ENCODE results near the gene E4F1. TPM values are rescaled to one million over a fixed set of nuclear protein-coding genes. Genes with fewer than 3 reads are reported as not detected.

E4F1 gene
- total RNA-seq, 2 experiments from 2014 or later, result 21.2 to 21.7 TPM

- Mint-ChIP-seq H3K36me3 (ENCODE audit: low read depth) (peaks cover 16% of the 10 kb centered on the region), H3K27ac (no peak overlapping the region), H3K4me1 (ENCODE audit: low read depth) (peaks cover 19% of the 10 kb centered on the region), H3K9me3 (no peaks in the 10 kb centered on the region), H3K4me3 (no peak overlapping the region), H3K27me3 (ENCODE audit: low read depth) (no peaks in the 10 kb centered on the region)
- no peak for DNase-seq
- intact Hi-C loops (cut with micrococcal nuclease), result no loop called here
- CTCF ChIA-PET, result no interaction called here
Observed at GRCh38 chr16:2229091-2229490, 5.7 kb downstream of the E4F1 start.

- intact Hi-C loops (cut with micrococcal nuclease), result no loop called here
- no peak overlapping the region for H3K4me3 Mint-ChIP-seq
- no peak for DNase-seq
- H3K27ac Mint-ChIP-seq, result no peak overlapping the region
- H3K36me3 Mint-ChIP-seq (ENCODE audit: low read depth), result peaks cover 17% of the 10 kb centered on the region
- H3K4me1 Mint-ChIP-seq (ENCODE audit: low read depth), result peaks cover 13% of the 10 kb centered on the region
- no peaks in the 10 kb centered on the region for H3K9me3 Mint-ChIP-seq
- CTCF ChIA-PET, result no interaction called here
- H3K27me3 Mint-ChIP-seq (ENCODE audit: low read depth), result no peaks in the 10 kb centered on the region
Observed at GRCh38 chr16:2229632-2230250, 6.3 kb downstream of the E4F1 start.

GRCh38 chr16:2230376-2230775 is 7.0 kb downstream of the E4F1 start:
- peaks cover 19% of the 10 kb centered on the region for H3K36me3 Mint-ChIP-seq (ENCODE audit: low read depth)
- no peaks in the 10 kb centered on the region for H3K27me3 Mint-ChIP-seq (ENCODE audit: low read depth)
- no peak overlapping the region for H3K4me3 Mint-ChIP-seq

GRCh38 chr16:2231016-2231931 is 7.9 kb downstream of the E4F1 start:
- Mint-ChIP-seq H3K4me1 (ENCODE audit: low read depth) (peaks cover 3% of the 10 kb centered on the region), H3K27ac (no peak overlapping the region), H3K27me3 (ENCODE audit: low read depth) (no peaks in the 10 kb centered on the region), H3K9me3 (no peaks in the 10 kb centered on the region), H3K4me3 (no peak overlapping the region), H3K36me3 (ENCODE audit: low read depth) (peaks cover 22% of the 10 kb centered on the region)
- DNase-seq, result no peak
- intact Hi-C loops (cut with micrococcal nuclease), result no loop called here
- CTCF ChIA-PET, result no interaction called here

More at GRCh38 chr16:2230376-2230775, 7.0 kb downstream of the E4F1 start:
- no peak overlapping the region for H3K27ac Mint-ChIP-seq
- intact Hi-C loops (cut with micrococcal nuclease), result no loop called here
- DNase-seq, result no peak
- CTCF ChIA-PET, result no interaction called here
- H3K4me1 Mint-ChIP-seq (ENCODE audit: low read depth), result peaks cover 8% of the 10 kb centered on the region
- no peaks in the 10 kb centered on the region for H3K9me3 Mint-ChIP-seq

GRCh38 chr16:2232094-2232990 is 9.0 kb downstream of the E4F1 start:
- no peaks in the 10 kb centered on the region for H3K27me3 Mint-ChIP-seq (ENCODE audit: low read depth)
- CTCF ChIA-PET, result no interaction called here
- no peaks in the 10 kb centered on the region for H3K4me1 Mint-ChIP-seq (ENCODE audit: low read depth)
- peaks cover 22% of the 10 kb centered on the region for H3K36me3 Mint-ChIP-seq (ENCODE audit: low read depth)
- DNase-seq, result no peak
- no peak overlapping the region for H3K27ac Mint-ChIP-seq
- no peak overlapping the region for H3K4me3 Mint-ChIP-seq
- intact Hi-C loops (cut with micrococcal nuclease), result no loop called here
- no peaks in the 10 kb centered on the region for H3K9me3 Mint-ChIP-seq

GRCh38 chr16:2233046-2233775 is 9.8 kb downstream of the E4F1 start:
- H3K27ac Mint-ChIP-seq, result no peak overlapping the region
- DNase-seq, result no peak
- H3K4me3 Mint-ChIP-seq, result no peak overlapping the region
- H3K4me1 Mint-ChIP-seq (ENCODE audit: low read depth), result no peaks in the 10 kb centered on the region
- no peaks in the 10 kb centered on the region for H3K9me3 Mint-ChIP-seq
- peaks cover 22% of the 10 kb centered on the region for H3K36me3 Mint-ChIP-seq (ENCODE audit: low read depth)
- intact Hi-C loops (cut with micrococcal nuclease), result no loop called here
- H3K27me3 Mint-ChIP-seq (ENCODE audit: low read depth), result no peaks in the 10 kb centered on the region
- CTCF ChIA-PET, result no interaction called here

GRCh38 chr16:2233872-2234812 is 10.8 kb downstream of the E4F1 start:
- Mint-ChIP-seq H3K27me3 (ENCODE audit: low read depth) (no peaks in the 10 kb centered on the region), H3K36me3 (ENCODE audit: low read depth) (peaks cover 22% of the 10 kb centered on the region), H3K9me3 (no peaks in the 10 kb centered on the region), H3K27ac (no peak overlapping the region), H3K4me1 (ENCODE audit: low read depth) (no peaks in the 10 kb centered on the region), H3K4me3 (no peak overlapping the region)
- CTCF ChIA-PET, result no interaction called here
- intact Hi-C loops (cut with micrococcal nuclease), result no loop called here
- no peak for DNase-seq

- Mint-ChIP-seq H3K36me3 (ENCODE audit: low read depth) (peaks cover 18% of the 10 kb centered on the region), H3K27ac (no peak overlapping the region), H3K4me3 (no peak overlapping the region), H3K27me3 (ENCODE audit: low read depth) (no peaks in the 10 kb centered on the region), H3K9me3 (no peaks in the 10 kb centered on the region), H3K4me1 (ENCODE audit: low read depth) (no peaks in the 10 kb centered on the region)
- DNase-seq, result no peak
- intact Hi-C loops (cut with micrococcal nuclease), result no loop called here
- CTCF ChIA-PET, result no interaction called here
Observed at GRCh38 chr16:2234813-2235170, 11.4 kb downstream of the E4F1 start.

- H3K9me3 Mint-ChIP-seq, result no peaks in the 10 kb centered on the region
- peaks cover 15% of the 10 kb centered on the region for H3K36me3 Mint-ChIP-seq (ENCODE audit: low read depth)
- H3K4me1 Mint-ChIP-seq (ENCODE audit: low read depth), result no peaks in the 10 kb centered on the region
- no peak overlapping the region for H3K4me3 Mint-ChIP-seq
- DNase-seq, result no peak
- intact Hi-C loops (cut with micrococcal nuclease), result no loop called here
- no peaks in the 10 kb centered on the region for H3K27me3 Mint-ChIP-seq (ENCODE audit: low read depth)
- no peak overlapping the region for H3K27ac Mint-ChIP-seq
- CTCF ChIA-PET, result no interaction called here
Observed at GRCh38 chr16:2235234-2235651, 11.9 kb downstream of the E4F1 start.

GRCh38 chr16:2235695-2236336 is 12.4 kb downstream of the E4F1 start:
- no peak for DNase-seq
- H3K36me3 Mint-ChIP-seq (ENCODE audit: low read depth), result peaks cover 15% of the 10 kb centered on the region
- CTCF ChIA-PET, result no interaction called here
- H3K27ac Mint-ChIP-seq, result no peak overlapping the region
- intact Hi-C loops (cut with micrococcal nuclease), result no loop called here
- no peaks in the 10 kb centered on the region for H3K9me3 Mint-ChIP-seq
- no peak overlapping the region for H3K4me3 Mint-ChIP-seq
- no peaks in the 10 kb centered on the region for H3K4me1 Mint-ChIP-seq (ENCODE audit: low read depth)
- no peaks in the 10 kb centered on the region for H3K27me3 Mint-ChIP-seq (ENCODE audit: low read depth)
